Activated CD4-positive, alpha-beta memory T cell treated with anti-CD3 and anti-CD28 coated beads for 36 hours (primary cell): ENCODE measurements around the gene NHS. TPM values are rescaled to one million over a fixed set of nuclear protein-coding genes. Genes with fewer than 3 reads are reported as not detected.

Experiments used
- CTCF ChIA-PET: fragments of 350-600 bp; sonication (Branson Sonifier 250); formaldehyde crosslinking; loops from one replicate; lab custom pipeline; 2021; ENCODE audit warnings: antibody characterized with exemption, inconsistent platforms; lab: Charles Lee
- POLR2A ChIA-PET: fragments of 350-600 bp; sonication (Branson Sonifier 250); formaldehyde crosslinking; loops from one replicate; lab custom pipeline; 2021; ENCODE audit warnings: antibody characterized with exemption; lab: Charles Lee
- DNase-seq: peaks from one replicate; pipeline ENCODE4 v3.0.0-alpha.2; 2020
- H3K27ac Mint-ChIP-seq: one replicate; pipeline ENCODE4 v1.8.0; 2021; ENCODE audit warnings: mixed read lengths
- H3K27me3 Mint-ChIP-seq: one replicate; pipeline ENCODE4 v1.8.0; 2021; ENCODE audit warnings: mixed read lengths
- H3K36me3 Mint-ChIP-seq: one replicate; pipeline ENCODE4 v1.8.0; 2021; ENCODE audit warnings: mixed read lengths
- H3K4me1 Mint-ChIP-seq: one replicate; pipeline ENCODE4 v1.8.0; 2021; ENCODE audit warnings: low read depth, mixed read lengths
- H3K4me3 Mint-ChIP-seq: one replicate; pipeline ENCODE4 v1.8.0; 2021; ENCODE audit warnings: mild to moderate bottlenecking, mixed read lengths
- H3K9me3 Mint-ChIP-seq: one replicate; pipeline ENCODE4 v1.8.0; 2021; ENCODE audit warnings: mixed read lengths
- intact Hi-C: fragments of 100-400 bp; cut with micrococcal nuclease; formaldehyde crosslinking; loops from one replicate; pipeline ENCODE4 v1.15.1; 2023
- total RNA-seq, 2 experiments: library from RNA; stranded (reverse); gene quantifications; one replicate each; pipeline ENCODE4 v1.2.3, GENCODE V29; 2021

The NHS gene
- total RNA-seq, 2 experiments from 2014 or later = 4.8 to 5.0 TPM

GRCh38 chrX:17519358-17519757, 144.4 kb downstream of the NHS start:
- H3K27ac Mint-ChIP-seq = no peak overlapping the region
- no peaks in the 10 kb centered on the region for H3K9me3 Mint-ChIP-seq
- POLR2A ChIA-PET = no interaction called here
- no peaks in the 10 kb centered on the region for H3K36me3 Mint-ChIP-seq
- no peak overlapping the region for H3K4me3 Mint-ChIP-seq
- no peaks in the 10 kb centered on the region for H3K4me1 Mint-ChIP-seq
- no peak for DNase-seq
- intact Hi-C loops = no loop called here
- no peaks in the 10 kb centered on the region for H3K27me3 Mint-ChIP-seq
- CTCF ChIA-PET = no interaction called here

GRCh38 chrX:17520016-17520615, 145.1 kb downstream of the NHS start:
- H3K4me1 Mint-ChIP-seq = no peaks in the 10 kb centered on the region
- H3K36me3 Mint-ChIP-seq = no peaks in the 10 kb centered on the region
- CTCF ChIA-PET = no interaction called here
- H3K4me3 Mint-ChIP-seq = no peak overlapping the region
- H3K27ac Mint-ChIP-seq = no peak overlapping the region
- H3K27me3 Mint-ChIP-seq = no peaks in the 10 kb centered on the region
- intact Hi-C loops = loop anchor here (10.0 kb wide), 1 partner anchor 145 kb away; the partner anchor contains the start of gene NHS
- POLR2A ChIA-PET = no interaction called here
- H3K9me3 Mint-ChIP-seq = no peaks in the 10 kb centered on the region
- DNase-seq = no peak

- Mint-ChIP-seq H3K9me3 (no peaks in the 10 kb centered on the region), H3K27ac (no peak overlapping the region), H3K4me3 (no peak overlapping the region), H3K4me1 (no peaks in the 10 kb centered on the region), H3K36me3 (no peaks in the 10 kb centered on the region), H3K27me3 (no peaks in the 10 kb centered on the region)
- POLR2A ChIA-PET = no interaction called here
- DNase-seq = no peak
- CTCF ChIA-PET = interaction anchor here (0.7 kb wide), 1 partner anchor 276 kb away, joined by 4 read pairs; no protein-coding TSS in a partner anchor
- intact Hi-C loops = loop anchor here (10.0 kb wide), 1 partner anchor 147 kb away; the partner anchor contains the start of gene NHS
Observed at GRCh38 chrX:17521871-17522693, 147.1 kb downstream of the NHS start.

- Mint-ChIP-seq H3K4me1 (no peaks in the 10 kb centered on the region), H3K27ac (no peak overlapping the region), H3K27me3 (no peaks in the 10 kb centered on the region), H3K9me3 (no peaks in the 10 kb centered on the region), H3K4me3 (no peak overlapping the region), H3K36me3 (no peaks in the 10 kb centered on the region)
- DNase-seq = no peak
- ChIA-PET POLR2A (no interaction called here), CTCF (no interaction called here)
- intact Hi-C loops = loop anchor here (10.0 kb wide), 1 partner anchor 150 kb away; the partner anchor contains the start of gene NHS
Observed at GRCh38 chrX:17525266-17525665, 150.3 kb downstream of the NHS start.

GRCh38 chrX:17525762-17526555, 151.0 kb downstream of the NHS start:
- Mint-ChIP-seq H3K4me3 (no peak overlapping the region), H3K9me3 (no peaks in the 10 kb centered on the region), H3K4me1 (no peaks in the 10 kb centered on the region), H3K27me3 (no peaks in the 10 kb centered on the region), H3K27ac (no peak overlapping the region), H3K36me3 (no peaks in the 10 kb centered on the region)
- intact Hi-C loops = loop anchor here (10.0 kb wide), 1 partner anchor 151 kb away; the partner anchor contains the start of gene NHS
- ChIA-PET POLR2A (no interaction called here), CTCF (no interaction called here)
- no peak for DNase-seq

- H3K4me3 Mint-ChIP-seq = no peak overlapping the region
- DNase-seq = no peak
- intact Hi-C loops = loop anchor here (10.0 kb wide), 1 partner anchor 152 kb away; the partner anchor contains the start of gene NHS
- no peak overlapping the region for H3K27ac Mint-ChIP-seq
- no peaks in the 10 kb centered on the region for H3K9me3 Mint-ChIP-seq
- CTCF ChIA-PET = no interaction called here
- POLR2A ChIA-PET = no interaction called here
- H3K27me3 Mint-ChIP-seq = no peaks in the 10 kb centered on the region
- no peaks in the 10 kb centered on the region for H3K36me3 Mint-ChIP-seq
- no peaks in the 10 kb centered on the region for H3K4me1 Mint-ChIP-seq
Observed at GRCh38 chrX:17527135-17527701, 152.2 kb downstream of the NHS start.

- ChIA-PET CTCF (no interaction called here), POLR2A (no interaction called here)
- Mint-ChIP-seq H3K4me1 (no peaks in the 10 kb centered on the region), H3K27me3 (no peaks in the 10 kb centered on the region), H3K36me3 (no peaks in the 10 kb centered on the region), H3K27ac (no peak overlapping the region), H3K4me3 (no peak overlapping the region), H3K9me3 (no peaks in the 10 kb centered on the region)
- intact Hi-C loops = loop anchor here (10.0 kb wide), 1 partner anchor 153 kb away; the partner anchor contains the start of gene NHS
- DNase-seq = no peak
Observed at GRCh38 chrX:17527922-17528321, 152.9 kb downstream of the NHS start.

- Mint-ChIP-seq H3K36me3 (no peaks in the 10 kb centered on the region), H3K27ac (no peak overlapping the region), H3K4me3 (no peak overlapping the region), H3K4me1 (no peaks in the 10 kb centered on the region), H3K27me3 (no peaks in the 10 kb centered on the region), H3K9me3 (no peaks in the 10 kb centered on the region)
- POLR2A ChIA-PET = no interaction called here
- CTCF ChIA-PET = interaction anchor here (1.6 kb wide), 1 partner anchor 62 kb away, joined by 3 read pairs; no protein-coding TSS in a partner anchor
- intact Hi-C loops = loop anchor here (10.0 kb wide), 1 partner anchor 154 kb away; the partner anchor contains the start of gene NHS
- DNase-seq = no peak
Observed at GRCh38 chrX:17529151-17529745, 154.2 kb downstream of the NHS start.

- CTCF ChIA-PET = no interaction called here
- Mint-ChIP-seq H3K9me3 (no peaks in the 10 kb centered on the region), H3K4me3 (no peak overlapping the region), H3K27ac (no peak overlapping the region), H3K4me1 (peaks cover 6% of the 10 kb centered on the region), H3K36me3 (no peaks in the 10 kb centered on the region), H3K27me3 (no peaks in the 10 kb centered on the region)
- DNase-seq = no peak
- POLR2A ChIA-PET = no interaction called here
- intact Hi-C loops = loop anchor here (2.0 kb wide), 1 partner anchor 289 kb away; no protein-coding TSS in a partner anchor
Observed at GRCh38 chrX:17531500-17531899, 156.5 kb downstream of the NHS start.

- ChIA-PET CTCF (interaction anchor here (1.3 to 1.6 kb wide), 5 partner anchors 19 to 293 kb away, joined by 3 to 6 read pairs (median 5); no protein-coding TSS in a partner anchor), POLR2A (no interaction called here)
- Mint-ChIP-seq H3K36me3 (no peaks in the 10 kb centered on the region), H3K9me3 (no peaks in the 10 kb centered on the region), H3K4me3 (no peak overlapping the region), H3K27ac (no peak overlapping the region), H3K4me1 (peaks cover 17% of the 10 kb centered on the region), H3K27me3 (no peaks in the 10 kb centered on the region)
- intact Hi-C loops = loop anchor here (1.0 kb wide), 2 partner anchors 56 to 155 kb away; no protein-coding TSS in a partner anchor
- DNase-seq = peak; percentile 69
Observed at GRCh38 chrX:17535229-17535628, 160.2 kb downstream of the NHS start.

- Mint-ChIP-seq H3K4me3 (no peak overlapping the region), H3K36me3 (no peaks in the 10 kb centered on the region), H3K9me3 (no peaks in the 10 kb centered on the region), H3K27ac (no peak overlapping the region), H3K27me3 (no peaks in the 10 kb centered on the region), H3K4me1 (peaks cover 17% of the 10 kb centered on the region)
- intact Hi-C loops = loop anchor here (2.0 kb wide), 1 partner anchor 201 kb away; no protein-coding TSS in a partner anchor
- ChIA-PET CTCF (no interaction called here), POLR2A (no interaction called here)
- no peak for DNase-seq
Observed at GRCh38 chrX:17537723-17538243, 162.8 kb downstream of the NHS start.
